Measurements from ENCODE around the gene LIMK1.

Gene LIMK1

GRCh38 chr7:74078461-74078860 lies 5.1 kb upstream of the LIMK1 start:
- Histone ChIP-seq H3K9me3 (ENCODE audit: control insufficient read depth, low read length) (no peaks in the 10 kb centered on the region), H3K27me3 (ENCODE audit: control insufficient read depth, insufficient read depth, low read length) (no peaks in the 10 kb centered on the region), H3K4me2 (ENCODE audit: low read length) (no peak overlapping the region), H3K4me3 (ENCODE audit: low read depth, low read length) (no peak overlapping the region), H3K9ac (no peak overlapping the region), H3K4me1 (peaks cover 8% of the 10 kb centered on the region), H3K36me3 (ENCODE audit: control insufficient read depth, insufficient read depth, low read length) (no peaks in the 10 kb centered on the region), H2AFZ (no peak overlapping the region), H3K79me2 (no peaks in the 10 kb centered on the region), H3K27ac (peak overlapping the region; percentile 37)
- no peak for TF ChIP-seq CTCF (IDR thresholded peaks at IDR 0.05)

GRCh38 chr7:74082770-74083116 lies 861 bp upstream of the LIMK1 start:
- no peak for TF ChIP-seq CTCF (IDR thresholded peaks at IDR 0.05)
- Histone ChIP-seq H3K79me2 (no peaks in the 10 kb centered on the region), H3K27ac (no peak overlapping the region), H2AFZ (peak overlapping the region; percentile 93), H3K4me3 (ENCODE audit: low read depth, low read length) (no peak overlapping the region), H3K9me3 (ENCODE audit: control insufficient read depth, low read length) (no peaks in the 10 kb centered on the region), H3K27me3 (ENCODE audit: control insufficient read depth, insufficient read depth, low read length) (no peaks in the 10 kb centered on the region), H3K36me3 (ENCODE audit: control insufficient read depth, insufficient read depth, low read length) (no peaks in the 10 kb centered on the region), H3K9ac (no peak overlapping the region), H3K4me2 (ENCODE audit: low read length) (no peak overlapping the region), H3K4me1 (peaks cover 8% of the 10 kb centered on the region)

- H3K4me1 ChIP-seq: peaks cover 8% of the 10 kb centered on the region
- H3K4me3 ChIP-seq (ENCODE audit: low read depth, low read length): peak overlapping the region; percentile 60
- no peak overlapping the region for H3K27ac ChIP-seq
- no peaks in the 10 kb centered on the region for H3K79me2 ChIP-seq
- H2AFZ ChIP-seq: peak overlapping the region; percentile 65
- H3K36me3 ChIP-seq (ENCODE audit: control insufficient read depth, insufficient read depth, low read length): no peaks in the 10 kb centered on the region
- H3K4me2 ChIP-seq (ENCODE audit: low read length): peak overlapping the region; percentile 92
- H3K27me3 ChIP-seq (ENCODE audit: control insufficient read depth, insufficient read depth, low read length): no peaks in the 10 kb centered on the region
- no peak for TF ChIP-seq CTCF (IDR thresholded peaks at IDR 0.05)
- no peaks in the 10 kb centered on the region for H3K9me3 ChIP-seq (ENCODE audit: control insufficient read depth, low read length)
- H3K9ac ChIP-seq: no peak overlapping the region
Observed at GRCh38 chr7:74083928-74084721, 521 bp downstream of the LIMK1 start.

- Histone ChIP-seq H2AFZ (peak overlapping the region; percentile 65), H3K9me3 (ENCODE audit: control insufficient read depth, low read length) (no peaks in the 10 kb centered on the region), H3K4me2 (ENCODE audit: low read length) (peak overlapping the region; percentile 92), H3K27ac (no peak overlapping the region), H3K79me2 (no peaks in the 10 kb centered on the region), H3K27me3 (ENCODE audit: control insufficient read depth, insufficient read depth, low read length) (no peaks in the 10 kb centered on the region), H3K9ac (no peak overlapping the region), H3K4me1 (peaks cover 3% of the 10 kb centered on the region), H3K4me3 (ENCODE audit: low read depth, low read length) (peak overlapping the region; percentile 60), H3K36me3 (ENCODE audit: control insufficient read depth, insufficient read depth, low read length) (no peaks in the 10 kb centered on the region)
- TF ChIP-seq CTCF (IDR thresholded peaks at IDR 0.05): no peak
Observed at GRCh38 chr7:74084722-74085578, 1.3 kb downstream of the LIMK1 start.
